ENCODE results near the gene USP30.
"Not testable (repeated sequence)": the region's sequence is repeated elsewhere in the genome, so short reads cannot be mapped to it uniquely, and the experiment has no call there.

USP30 gene

GRCh38 chr12:109020796-109021380 is 31.5 kb upstream of the USP30 start, which contains the start of gene SVOP:
Gene SVOP, minus strand, starts transcription at chr12:109021068. Its CDS starts 200 bp downstream, at chr12:109020868.
- Histone ChIP-seq H3K9me2 (ENCODE audit: low read depth, low read length) (no peaks in the 10 kb centered on the region), H3K9ac (ENCODE audit: low read length) (no peak within 1 kb of the TSS), H3F3A (ENCODE audit: insufficient read depth, low read length) (no peaks in the 10 kb centered on the region), H3K79me2 (ENCODE audit: insufficient read depth, low read length) (no peaks in the 10 kb centered on the region), H3K4me2 (ENCODE audit: low read length) (no peak within 1 kb of the TSS), H3K4me1 (ENCODE audit: insufficient read depth, low read length, severe bottlenecking) (no peaks in the 10 kb centered on the region), H3K27ac (ENCODE audit: low read depth, low read length, poor library complexity, severe bottlenecking) (no peak within 1 kb of the TSS), H3K4me3 (ENCODE audit: low read depth, low read length, poor library complexity, severe bottlenecking) (no peak within 1 kb of the TSS), H3K9me3 (ENCODE audit: low read length) (no peaks in the 10 kb centered on the region), H4K20me1 (ENCODE audit: insufficient read depth, low read length) (no peaks in the 10 kb centered on the region), H2AFZ (ENCODE audit: low read length) (no peak within 1 kb of the TSS), H3K27me3 (ENCODE audit: insufficient read depth, low read length) (no peaks in the 10 kb centered on the region), H3K36me3 (ENCODE audit: insufficient read depth, low read length) (no peaks in the 10 kb centered on the region)
- TF ChIP-seq, protein P1, sequence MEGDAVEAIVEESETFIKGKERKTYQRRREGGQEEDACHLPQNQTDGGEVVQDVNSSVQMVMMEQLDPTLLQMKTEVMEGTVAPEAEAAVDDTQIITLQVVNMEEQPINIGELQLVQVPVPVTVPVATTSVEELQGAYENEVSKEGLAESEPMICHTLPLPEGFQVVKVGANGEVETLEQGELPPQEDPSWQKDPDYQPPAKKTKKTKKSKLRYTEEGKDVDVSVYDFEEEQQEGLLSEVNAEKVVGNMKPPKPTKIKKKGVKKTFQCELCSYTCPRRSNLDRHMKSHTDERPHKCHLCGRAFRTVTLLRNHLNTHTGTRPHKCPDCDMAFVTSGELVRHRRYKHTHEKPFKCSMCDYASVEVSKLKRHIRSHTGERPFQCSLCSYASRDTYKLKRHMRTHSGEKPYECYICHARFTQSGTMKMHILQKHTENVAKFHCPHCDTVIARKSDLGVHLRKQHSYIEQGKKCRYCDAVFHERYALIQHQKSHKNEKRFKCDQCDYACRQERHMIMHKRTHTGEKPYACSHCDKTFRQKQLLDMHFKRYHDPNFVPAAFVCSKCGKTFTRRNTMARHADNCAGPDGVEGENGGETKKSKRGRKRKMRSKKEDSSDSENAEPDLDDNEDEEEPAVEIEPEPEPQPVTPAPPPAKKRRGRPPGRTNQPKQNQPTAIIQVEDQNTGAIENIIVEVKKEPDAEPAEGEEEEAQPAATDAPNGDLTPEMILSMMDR (IDR thresholded peaks at IDR 0.05; ENCODE audit: low read length), result no peak
- no peak for TF ChIP-seq EZH2 (IDR thresholded peaks at IDR 0.05; ENCODE audit: borderline replicate concordance, low read length)

- TF ChIP-seq EZH2 (IDR thresholded peaks at IDR 0.05; ENCODE audit: borderline replicate concordance, low read length), result no peak
- TF ChIP-seq, protein P1 (IDR thresholded peaks at IDR 0.05; ENCODE audit: low read length), result no peak
- H3K27me3 ChIP-seq (ENCODE audit: insufficient read depth, low read length), result no peaks in the 10 kb centered on the region
- H2AFZ ChIP-seq (ENCODE audit: low read length), result no peak overlapping the region
- no peak overlapping the region for H3K4me3 ChIP-seq (ENCODE audit: low read depth, low read length, poor library complexity, severe bottlenecking)
- no peak overlapping the region for H3K9ac ChIP-seq (ENCODE audit: low read length)
- no peaks in the 10 kb centered on the region for H3K9me3 ChIP-seq (ENCODE audit: low read length)
- no peaks in the 10 kb centered on the region for H3K79me2 ChIP-seq (ENCODE audit: insufficient read depth, low read length)
- no peaks in the 10 kb centered on the region for H4K20me1 ChIP-seq (ENCODE audit: insufficient read depth, low read length)
- H3K9me2 ChIP-seq (ENCODE audit: low read depth, low read length), result no peaks in the 10 kb centered on the region
- H3K27ac ChIP-seq (ENCODE audit: low read depth, low read length, poor library complexity, severe bottlenecking), result no peak overlapping the region
- H3K4me1 ChIP-seq (ENCODE audit: insufficient read depth, low read length, severe bottlenecking), result no peaks in the 10 kb centered on the region
- H3K4me2 ChIP-seq (ENCODE audit: low read length), result no peak overlapping the region
- H3F3A ChIP-seq (ENCODE audit: insufficient read depth, low read length), result no peaks in the 10 kb centered on the region
- H3K36me3 ChIP-seq (ENCODE audit: insufficient read depth, low read length), result no peaks in the 10 kb centered on the region
Measured at GRCh38 chr12:109027767-109028166, 24.6 kb upstream of the USP30 start.

- H3K9ac ChIP-seq (ENCODE audit: low read length); H2AFZ ChIP-seq (ENCODE audit: low read length); H3K4me1 ChIP-seq (ENCODE audit: insufficient read depth, low read length, severe bottlenecking); H3K79me2 ChIP-seq (ENCODE audit: insufficient read depth, low read length); H3K36me3 ChIP-seq (ENCODE audit: insufficient read depth, low read length); H3K4me2 ChIP-seq (ENCODE audit: low read length); H3F3A ChIP-seq (ENCODE audit: insufficient read depth, low read length); H3K4me3 ChIP-seq (ENCODE audit: low read depth, low read length, poor library complexity, severe bottlenecking); H3K27me3 ChIP-seq (ENCODE audit: insufficient read depth, low read length); H3K9me3 ChIP-seq (ENCODE audit: low read length); H3K27ac ChIP-seq (ENCODE audit: low read depth, low read length, poor library complexity, severe bottlenecking); H3K9me2 ChIP-seq (ENCODE audit: low read depth, low read length); H4K20me1 ChIP-seq (ENCODE audit: insufficient read depth, low read length): not testable (repeated sequence)
Measured at GRCh38 chr12:109028624-109029023, 23.8 kb upstream of the USP30 start.

DNA sequence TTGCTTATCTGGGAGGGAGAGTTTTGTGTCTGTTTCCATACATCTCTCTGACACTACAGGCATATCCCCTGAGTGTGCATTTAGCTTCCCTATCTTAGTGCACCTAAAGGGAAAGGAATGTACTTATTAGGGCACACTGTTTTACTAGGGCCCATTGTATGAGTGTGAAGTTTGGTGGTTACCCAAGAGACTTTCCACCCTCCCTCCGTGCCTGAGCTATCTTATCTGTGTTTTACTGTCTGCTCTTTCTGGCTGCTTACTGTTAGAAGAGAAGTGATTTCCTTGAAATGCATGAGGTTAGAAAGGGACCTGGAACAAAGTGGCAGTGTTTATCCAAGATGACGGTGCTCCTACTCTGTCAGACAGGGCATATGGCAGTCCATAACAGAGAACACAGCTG is 23.0 kb upstream of the USP30 start:
- Histone ChIP-seq H2AFZ (ENCODE audit: low read length) (no peak overlapping the region), H3K79me2 (ENCODE audit: insufficient read depth, low read length) (no peaks in the 10 kb centered on the region), H3K27me3 (ENCODE audit: insufficient read depth, low read length) (no peaks in the 10 kb centered on the region), H3K9me3 (ENCODE audit: low read length) (no peaks in the 10 kb centered on the region), H3K4me1 (ENCODE audit: insufficient read depth, low read length, severe bottlenecking) (no peaks in the 10 kb centered on the region), H3K27ac (ENCODE audit: low read depth, low read length, poor library complexity, severe bottlenecking) (no peak overlapping the region), H3K9me2 (ENCODE audit: low read depth, low read length) (no peaks in the 10 kb centered on the region), H3K4me3 (ENCODE audit: low read depth, low read length, poor library complexity, severe bottlenecking) (no peak overlapping the region), H4K20me1 (ENCODE audit: insufficient read depth, low read length) (no peaks in the 10 kb centered on the region), H3K36me3 (ENCODE audit: insufficient read depth, low read length) (no peaks in the 10 kb centered on the region), H3K4me2 (ENCODE audit: low read length) (no peak overlapping the region), H3K9ac (ENCODE audit: low read length) (no peak overlapping the region), H3F3A (ENCODE audit: insufficient read depth, low read length) (no peaks in the 10 kb centered on the region)
- no peak for TF ChIP-seq EZH2 (IDR thresholded peaks at IDR 0.05; ENCODE audit: borderline replicate concordance, low read length)
- TF ChIP-seq, protein P1 (IDR thresholded peaks at IDR 0.05; ENCODE audit: low read length), result no peak
